Suppressor macrophage (primary cell): ENCODE data around the gene WWC1.
A peak's percentile ranks its signal among the peaks of the same experiment; 100 is the strongest.
"Not testable (repeated sequence)": the region's sequence is repeated elsewhere in the genome, so short reads cannot be mapped to it uniquely, and the experiment has no call there.

Source experiments
- DNase-seq, 4 experiments: peaks; one replicate each; pipeline ENCODE4 v3.0.0-alpha.2; 2020 to 2022

WWC1 gene

GRCh38 chr5:168415971-168416370, 124.5 kb downstream of the WWC1 start:
- DNase-seq = no peak

GRCh38 chr5:168417731-168418429, 126.4 kb downstream of the WWC1 start:
- no peak for DNase-seq

- no peak for DNase-seq
Observed at GRCh38 chr5:168420461-168420860, 129.0 kb downstream of the WWC1 start.

- no peak for DNase-seq
Observed at GRCh38 chr5:168422431-168422830, 131.0 kb downstream of the WWC1 start.

GRCh38 chr5:168423478-168423877, 132.0 kb downstream of the WWC1 start:
- no peak for DNase-seq

- no peak for DNase-seq
Observed at GRCh38 chr5:168423971-168424370, 132.5 kb downstream of the WWC1 start.

GRCh38 chr5:168424594-168425323, 133.3 kb downstream of the WWC1 start:
- no peak for DNase-seq

- no peak for DNase-seq
Observed at GRCh38 chr5:168426007-168426863, 134.8 kb downstream of the WWC1 start.

GRCh38 chr5:168426864-168427172, 135.4 kb downstream of the WWC1 start:
- DNase-seq = no peak

GRCh38 chr5:168427224-168427623, 135.8 kb downstream of the WWC1 start:
- no peak for DNase-seq

- no peak for DNase-seq
Observed at GRCh38 chr5:168428552-168428951, 137.1 kb downstream of the WWC1 start.

- no peak for DNase-seq
Observed at GRCh38 chr5:168430296-168430695, 138.9 kb downstream of the WWC1 start.

- no peak for DNase-seq
Observed at GRCh38 chr5:168432903-168433302, 141.5 kb downstream of the WWC1 start.

- DNase-seq = no peak
Observed at GRCh38 chr5:168434001-168434400, 142.6 kb downstream of the WWC1 start.

- DNase-seq = no peak
Observed at GRCh38 chr5:168434746-168435321, 143.4 kb downstream of the WWC1 start.

GRCh38 chr5:168435340-168435739, 143.9 kb downstream of the WWC1 start:
- DNase-seq = not testable (repeated sequence)

GRCh38 chr5:168438349-168438748, 146.9 kb downstream of the WWC1 start:
- peak in 2 of 4 experiments; percentile 14 to 25 for DNase-seq

GRCh38 chr5:168443533-168443932, 152.1 kb downstream of the WWC1 start:
- DNase-seq = no peak

GRCh38 chr5:168443950-168444700, 152.7 kb downstream of the WWC1 start:
- no peak for DNase-seq

- no peak for DNase-seq
Observed at GRCh38 chr5:168446983-168447619, 155.7 kb downstream of the WWC1 start.

- no peak for DNase-seq
Observed at GRCh38 chr5:168447808-168448207, 156.4 kb downstream of the WWC1 start.

- DNase-seq = no peak
Observed at GRCh38 chr5:168449166-168449565, 157.7 kb downstream of the WWC1 start.
